GM12891 (cell line): ENCODE measurements around the gene DHRS3.

ENCODE experiments used
- POLR2A ChIP-seq: IDR thresholded peaks from 2 replicates; pipeline ENCODE4 v1.6.1; 2011; ENCODE audit warnings: low read depth, low read length, control low read depth
- POLR2AphosphoS5 ChIP-seq: IDR thresholded peaks from 2 replicates; pipeline ENCODE4 v1.6.1; 2011; ENCODE audit warnings: low read depth, low read length, control low read depth
- SPI1 ChIP-seq: IDR thresholded peaks from 2 replicates; pipeline ENCODE4 v1.6.1; 2011; ENCODE audit warnings: low read depth, low read length, control low read depth
- TAF1 ChIP-seq: IDR thresholded peaks from 2 replicates; pipeline ENCODE4 v1.6.1; 2011; ENCODE audit warnings: low read depth, low read length, control low read depth

DNA sequence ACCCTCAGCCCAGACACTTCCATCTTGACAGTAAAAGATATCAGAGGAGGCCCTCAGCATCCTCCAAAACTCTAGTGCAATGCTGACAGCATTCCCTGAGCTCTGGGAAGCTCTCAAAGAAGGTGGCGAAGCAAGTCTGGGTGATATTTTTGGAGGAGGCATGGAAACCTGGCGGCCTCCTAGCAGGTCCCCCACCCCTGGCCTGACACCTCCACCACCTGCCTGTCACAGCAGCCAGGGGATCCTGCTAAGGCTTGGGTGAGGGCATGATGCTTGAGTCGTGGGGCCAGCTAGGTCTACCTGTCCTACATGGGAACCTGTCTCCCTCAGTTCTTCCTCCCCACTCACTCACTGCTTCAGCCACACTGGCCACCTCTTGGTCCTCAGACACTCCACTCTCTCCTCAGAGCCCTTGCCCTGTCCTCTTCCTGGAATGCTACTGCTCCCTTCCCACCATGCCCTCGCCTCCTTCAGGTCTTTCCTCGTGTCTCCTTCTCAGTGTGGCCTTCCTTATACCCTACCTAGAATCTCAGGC lies 8.5 kb downstream of the DHRS3 start:
- TF ChIP-seq SPI1 = no peak
- no peak for TF ChIP-seq POLR2AphosphoS5
- TF ChIP-seq POLR2A = no peak
- no peak for TF ChIP-seq TAF1
